ENCODE results near the gene THOC1.

Gene THOC1

GRCh38 chr18:285817-286216, 18.0 kb upstream of the THOC1 start:
- no peak for DNase-seq (ENCODE audit: low read depth)

- no peak for DNase-seq (ENCODE audit: low read depth)
Measured at GRCh38 chr18:275486-275885, 7.6 kb upstream of the THOC1 start.

GRCh38 chr18:274313-274712, 6.5 kb upstream of the THOC1 start:
- no peak for DNase-seq (ENCODE audit: low read depth)

GRCh38 chr18:273525-273924, 5.7 kb upstream of the THOC1 start:
- DNase-seq (ENCODE audit: low read depth), result no peak

- no peak for DNase-seq (ENCODE audit: low read depth)
Measured at GRCh38 chr18:272650-273049, 4.8 kb upstream of the THOC1 start.

GRCh38 chr18:269480-270095, 1.7 kb upstream of the THOC1 start:
- DNase-seq (ENCODE audit: low read depth), result no peak

GRCh38 chr18:267380-267687, 513 bp downstream of the THOC1 start:
- no peak for DNase-seq (ENCODE audit: low read depth)

- no peak for DNase-seq (ENCODE audit: low read depth)
Measured at GRCh38 chr18:261398-262073, 6.3 kb downstream of the THOC1 start.

- DNase-seq (ENCODE audit: low read depth), result no peak
Measured at GRCh38 chr18:260547-260946, 7.3 kb downstream of the THOC1 start.

GRCh38 chr18:255171-255570, 12.7 kb downstream of the THOC1 start:
- no peak for DNase-seq (ENCODE audit: low read depth)

- DNase-seq (ENCODE audit: low read depth), result no peak
Measured at GRCh38 chr18:253121-253520, 14.7 kb downstream of the THOC1 start.

GRCh38 chr18:251572-251971, 16.3 kb downstream of the THOC1 start:
- DNase-seq (ENCODE audit: low read depth), result no peak

- no peak for DNase-seq (ENCODE audit: low read depth)
Measured at GRCh38 chr18:250685-251084, 17.2 kb downstream of the THOC1 start.

GRCh38 chr18:248053-248452, 19.8 kb downstream of the THOC1 start:
- DNase-seq (ENCODE audit: low read depth), result no peak

- no peak for DNase-seq (ENCODE audit: low read depth)
Measured at GRCh38 chr18:245282-245847, 22.5 kb downstream of the THOC1 start.

- DNase-seq (ENCODE audit: low read depth), result no peak
Measured at GRCh38 chr18:240175-240574, 27.7 kb downstream of the THOC1 start.

- DNase-seq (ENCODE audit: low read depth), result no peak
Measured at GRCh38 chr18:231563-231962, 36.3 kb downstream of the THOC1 start.

- no peak for DNase-seq (ENCODE audit: low read depth)
Measured at GRCh38 chr18:228586-228985, 39.3 kb downstream of the THOC1 start.

- no peak for DNase-seq (ENCODE audit: low read depth)
Measured at GRCh38 chr18:227902-228301, 39.9 kb downstream of the THOC1 start.

GRCh38 chr18:227374-227773, 40.5 kb downstream of the THOC1 start:
- no peak for DNase-seq (ENCODE audit: low read depth)

- DNase-seq (ENCODE audit: low read depth), result no peak
Measured at GRCh38 chr18:225745-226144, 42.1 kb downstream of the THOC1 start.

- no peak for DNase-seq (ENCODE audit: low read depth)
Measured at GRCh38 chr18:220708-221107, 47.1 kb downstream of the THOC1 start.

- no peak for DNase-seq (ENCODE audit: low read depth)
Measured at GRCh38 chr18:217532-218336, 50.1 kb downstream of the THOC1 start.
